Measurements from ENCODE around the gene TGFB2.

- TF ChIP-seq, protein P1, sequence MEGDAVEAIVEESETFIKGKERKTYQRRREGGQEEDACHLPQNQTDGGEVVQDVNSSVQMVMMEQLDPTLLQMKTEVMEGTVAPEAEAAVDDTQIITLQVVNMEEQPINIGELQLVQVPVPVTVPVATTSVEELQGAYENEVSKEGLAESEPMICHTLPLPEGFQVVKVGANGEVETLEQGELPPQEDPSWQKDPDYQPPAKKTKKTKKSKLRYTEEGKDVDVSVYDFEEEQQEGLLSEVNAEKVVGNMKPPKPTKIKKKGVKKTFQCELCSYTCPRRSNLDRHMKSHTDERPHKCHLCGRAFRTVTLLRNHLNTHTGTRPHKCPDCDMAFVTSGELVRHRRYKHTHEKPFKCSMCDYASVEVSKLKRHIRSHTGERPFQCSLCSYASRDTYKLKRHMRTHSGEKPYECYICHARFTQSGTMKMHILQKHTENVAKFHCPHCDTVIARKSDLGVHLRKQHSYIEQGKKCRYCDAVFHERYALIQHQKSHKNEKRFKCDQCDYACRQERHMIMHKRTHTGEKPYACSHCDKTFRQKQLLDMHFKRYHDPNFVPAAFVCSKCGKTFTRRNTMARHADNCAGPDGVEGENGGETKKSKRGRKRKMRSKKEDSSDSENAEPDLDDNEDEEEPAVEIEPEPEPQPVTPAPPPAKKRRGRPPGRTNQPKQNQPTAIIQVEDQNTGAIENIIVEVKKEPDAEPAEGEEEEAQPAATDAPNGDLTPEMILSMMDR (IDR thresholded peaks at IDR 0.05): no peak
- no peak for TF ChIP-seq POLR2A (IDR thresholded peaks at IDR 0.05)
These were observed 122.3 kb downstream of the TGFB2 start for GRCh38 chr1:218467101-218468072.
